ENCODE results near the gene MUC5AC. TPM values are rescaled to one million over a fixed set of nuclear protein-coding genes. Genes with fewer than 3 reads are reported as not detected.

The MUC5AC gene, protein sequence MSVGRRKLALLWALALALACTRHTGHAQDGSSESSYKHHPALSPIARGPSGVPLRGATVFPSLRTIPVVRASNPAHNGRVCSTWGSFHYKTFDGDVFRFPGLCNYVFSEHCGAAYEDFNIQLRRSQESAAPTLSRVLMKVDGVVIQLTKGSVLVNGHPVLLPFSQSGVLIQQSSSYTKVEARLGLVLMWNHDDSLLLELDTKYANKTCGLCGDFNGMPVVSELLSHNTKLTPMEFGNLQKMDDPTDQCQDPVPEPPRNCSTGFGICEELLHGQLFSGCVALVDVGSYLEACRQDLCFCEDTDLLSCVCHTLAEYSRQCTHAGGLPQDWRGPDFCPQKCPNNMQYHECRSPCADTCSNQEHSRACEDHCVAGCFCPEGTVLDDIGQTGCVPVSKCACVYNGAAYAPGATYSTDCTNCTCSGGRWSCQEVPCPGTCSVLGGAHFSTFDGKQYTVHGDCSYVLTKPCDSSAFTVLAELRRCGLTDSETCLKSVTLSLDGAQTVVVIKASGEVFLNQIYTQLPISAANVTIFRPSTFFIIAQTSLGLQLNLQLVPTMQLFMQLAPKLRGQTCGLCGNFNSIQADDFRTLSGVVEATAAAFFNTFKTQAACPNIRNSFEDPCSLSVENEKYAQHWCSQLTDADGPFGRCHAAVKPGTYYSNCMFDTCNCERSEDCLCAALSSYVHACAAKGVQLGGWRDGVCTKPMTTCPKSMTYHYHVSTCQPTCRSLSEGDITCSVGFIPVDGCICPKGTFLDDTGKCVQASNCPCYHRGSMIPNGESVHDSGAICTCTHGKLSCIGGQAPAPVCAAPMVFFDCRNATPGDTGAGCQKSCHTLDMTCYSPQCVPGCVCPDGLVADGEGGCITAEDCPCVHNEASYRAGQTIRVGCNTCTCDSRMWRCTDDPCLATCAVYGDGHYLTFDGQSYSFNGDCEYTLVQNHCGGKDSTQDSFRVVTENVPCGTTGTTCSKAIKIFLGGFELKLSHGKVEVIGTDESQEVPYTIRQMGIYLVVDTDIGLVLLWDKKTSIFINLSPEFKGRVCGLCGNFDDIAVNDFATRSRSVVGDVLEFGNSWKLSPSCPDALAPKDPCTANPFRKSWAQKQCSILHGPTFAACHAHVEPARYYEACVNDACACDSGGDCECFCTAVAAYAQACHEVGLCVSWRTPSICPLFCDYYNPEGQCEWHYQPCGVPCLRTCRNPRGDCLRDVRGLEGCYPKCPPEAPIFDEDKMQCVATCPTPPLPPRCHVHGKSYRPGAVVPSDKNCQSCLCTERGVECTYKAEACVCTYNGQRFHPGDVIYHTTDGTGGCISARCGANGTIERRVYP (N-terminal part only)
- total RNA-seq, result 0.16 TPM

DNA sequence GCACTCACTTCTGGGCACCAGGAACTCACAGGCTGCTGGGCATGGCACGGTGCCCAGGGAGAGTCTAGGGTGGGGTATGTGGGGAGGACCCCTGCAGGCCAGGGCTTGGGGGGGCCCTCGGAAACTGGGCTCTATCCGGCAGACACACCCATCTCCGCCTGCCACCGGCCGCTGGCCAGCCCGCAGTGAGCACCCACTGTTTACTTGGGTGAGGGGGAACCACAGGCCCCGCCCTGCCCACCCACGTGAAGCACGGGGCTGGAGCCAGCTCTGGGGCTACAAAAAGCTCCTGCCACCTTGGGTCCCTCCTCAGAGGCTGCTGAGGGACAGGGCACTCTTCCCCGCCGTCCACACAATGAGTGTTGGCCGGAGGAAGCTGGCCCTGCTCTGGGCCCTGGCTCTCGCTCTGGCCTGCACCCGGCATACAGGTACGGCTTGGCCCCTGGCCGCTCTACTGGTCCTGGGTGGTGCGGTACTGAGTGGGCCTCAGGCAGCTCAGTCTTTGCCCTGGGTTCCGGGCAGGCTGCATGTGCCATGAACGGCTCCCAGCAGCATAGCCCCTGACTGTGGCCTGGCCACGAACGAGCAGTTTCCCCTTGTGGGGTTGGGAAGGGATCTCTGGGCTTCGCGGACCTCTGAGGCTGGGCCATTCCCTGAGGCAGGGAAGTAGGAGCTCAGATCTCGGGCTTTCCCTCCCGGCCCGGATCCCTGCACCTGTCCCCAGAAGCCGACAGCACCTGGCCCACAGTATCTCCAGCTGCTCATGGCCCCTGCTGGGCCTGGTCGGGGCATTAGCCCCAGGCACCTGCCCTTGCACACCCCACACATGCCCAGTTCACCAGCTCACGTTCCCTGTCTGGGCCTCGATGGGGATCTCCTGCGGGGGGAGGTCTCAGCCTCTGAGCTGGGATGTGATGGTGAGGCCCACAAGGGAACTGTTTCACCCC, at the start of gene MUC5AC:
Gene MUC5AC (plus strand): TSS at position 309 of the 947 bp plus-strand sequence. CDS start 47 bp downstream, at position 356.

DNA sequence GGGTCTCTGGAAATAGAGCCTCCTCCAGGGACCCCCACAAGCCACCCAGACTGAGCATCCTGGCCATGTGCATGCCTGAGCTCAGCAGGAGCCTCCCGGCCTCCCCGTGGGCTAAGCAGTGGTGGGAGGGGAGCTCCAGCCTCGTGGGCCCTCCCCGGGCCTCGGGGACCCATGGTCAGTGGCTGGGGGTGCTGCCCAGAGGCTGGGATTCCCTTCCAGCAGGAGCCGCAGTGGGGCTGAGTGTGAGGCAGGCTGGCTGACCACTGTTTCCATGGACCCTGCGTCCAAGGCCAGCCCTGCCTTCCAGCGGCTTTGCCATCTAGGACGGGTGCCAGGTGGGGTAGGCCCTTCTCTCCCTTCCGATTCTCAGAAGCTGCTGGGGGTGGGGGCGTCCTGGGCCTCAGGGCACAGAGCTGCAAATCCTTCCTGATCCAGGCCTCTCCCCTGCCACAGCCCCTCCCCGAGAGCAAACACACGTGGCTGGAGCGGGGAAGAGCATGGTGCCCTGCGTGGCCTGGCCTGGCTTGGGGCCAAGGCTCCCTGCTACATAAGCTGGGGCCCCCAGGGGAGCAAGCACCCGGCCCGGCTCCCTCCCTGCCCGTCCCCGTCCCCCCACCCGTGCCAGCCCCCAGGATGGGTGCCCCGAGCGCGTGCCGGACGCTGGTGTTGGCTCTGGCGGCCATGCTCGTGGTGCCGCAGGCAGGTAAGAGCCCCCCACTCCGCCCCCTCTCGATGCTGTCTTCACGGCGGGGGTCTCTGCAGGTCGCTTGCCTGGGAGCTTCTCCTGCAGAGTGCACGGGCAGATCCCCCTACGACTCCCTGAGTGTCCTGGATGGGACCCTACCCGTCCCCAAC, 65.0 kb downstream of the MUC5AC start, which contains the start of gene MUC5B:
Gene MUC5B (plus strand): TSS at position 576 of the 855 bp plus-strand sequence. CDS start 58 bp downstream, at position 634.

Other genes starting within 250 kb of the MUC5AC start
- 86.6 TPM for gene CHID1, start 247.1 kb upstream of the MUC5AC start, total RNA-seq
- 55.5 TPM for gene AP2A2, start 232.1 kb upstream of the MUC5AC start, total RNA-seq
- not detected for gene MUC6, start 121.2 kb upstream of the MUC5AC start, total RNA-seq
- gene MUC2, start 83.1 kb upstream of the MUC5AC start, total RNA-seq, result not detected
- gene MUC5B, start 65.1 kb downstream of the MUC5AC start, total RNA-seq, result 5.1 TPM
- 36.3 TPM for gene TOLLIP, start 151.7 kb downstream of the MUC5AC start, total RNA-seq
- 50.6 TPM for gene BRSK2, start 232.0 kb downstream of the MUC5AC start, total RNA-seq